Stimulated activated CD8-positive, alpha-beta memory T cell treated with anti-CD3 and anti-CD28 coated beads, Interleukin-7, amount 100 ng/mL, for 48 hours (primary cell): ENCODE results near the gene TEX10.
"Not testable (repeated sequence)": the region's sequence is repeated elsewhere in the genome, so short reads cannot be mapped to it uniquely, and the experiment has no call there.

Experiments used
- DNase-seq, 2 donors: peaks; one replicate each; pipeline ENCODE4 v3.0.0-alpha.2; 2020; ENCODE audit warnings: low read depth in 1 of 2; ENCODE audit errors: extremely low read depth in 1 of 2

TEX10 gene

DNA sequence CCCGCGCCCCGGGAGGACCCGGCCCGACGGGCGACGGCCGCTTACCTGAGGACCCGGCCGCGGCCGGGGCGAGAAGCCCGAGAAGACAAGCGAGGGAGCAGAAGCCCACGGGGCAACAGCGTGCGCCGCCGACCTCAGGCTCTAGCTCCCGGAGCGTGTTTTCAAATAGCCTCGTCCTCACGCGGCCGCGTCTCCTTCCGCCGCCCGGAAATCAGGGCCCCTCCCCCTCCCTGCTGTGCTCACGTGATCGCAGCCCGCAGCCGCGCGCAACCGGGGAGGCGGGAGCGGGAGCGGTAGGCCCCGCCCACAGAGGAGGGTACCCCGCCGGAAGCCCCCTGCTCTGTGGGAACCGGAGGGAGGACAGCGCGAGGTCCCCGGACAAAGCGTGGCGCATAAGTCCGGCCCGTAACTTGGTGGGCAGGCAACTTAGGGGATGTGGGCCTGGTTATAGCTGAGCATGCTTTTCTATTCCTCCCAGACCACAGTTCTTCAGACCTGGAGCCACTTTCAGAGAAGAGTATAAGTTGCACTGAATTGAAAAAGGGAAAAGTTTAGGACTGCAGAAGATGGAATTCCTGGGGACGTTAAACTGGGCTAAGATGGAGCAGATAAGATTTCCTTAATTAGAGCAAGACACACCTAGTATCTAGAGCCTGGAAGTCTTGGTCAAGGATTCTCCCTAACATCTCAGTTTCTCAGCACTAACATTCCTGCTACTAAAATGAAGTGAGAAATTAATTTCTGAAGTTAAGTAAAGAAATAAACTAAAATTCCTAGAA lies at the start of gene TEX10:
Gene TEX10, minus strand, starts transcription at position 216 of the 779 bp plus-strand sequence. CDS start 3,579 bp downstream, outside the sequence.
- DNase-seq: peak; percentile 73 to 75

- no peak for DNase-seq
Observed at GRCh38 chr9:100401042-100401441, 48.3 kb upstream of the TEX10 start.

- DNase-seq: no peak
Observed at GRCh38 chr9:100397529-100398266, 45.0 kb upstream of the TEX10 start.

- no peak for DNase-seq
Observed at GRCh38 chr9:100396769-100397168, 44.0 kb upstream of the TEX10 start.

- no peak for DNase-seq
Observed at GRCh38 chr9:100394816-100395215, 42.1 kb upstream of the TEX10 start.

- DNase-seq: no peak
Observed at GRCh38 chr9:100394032-100394695, 41.4 kb upstream of the TEX10 start.

DNA sequence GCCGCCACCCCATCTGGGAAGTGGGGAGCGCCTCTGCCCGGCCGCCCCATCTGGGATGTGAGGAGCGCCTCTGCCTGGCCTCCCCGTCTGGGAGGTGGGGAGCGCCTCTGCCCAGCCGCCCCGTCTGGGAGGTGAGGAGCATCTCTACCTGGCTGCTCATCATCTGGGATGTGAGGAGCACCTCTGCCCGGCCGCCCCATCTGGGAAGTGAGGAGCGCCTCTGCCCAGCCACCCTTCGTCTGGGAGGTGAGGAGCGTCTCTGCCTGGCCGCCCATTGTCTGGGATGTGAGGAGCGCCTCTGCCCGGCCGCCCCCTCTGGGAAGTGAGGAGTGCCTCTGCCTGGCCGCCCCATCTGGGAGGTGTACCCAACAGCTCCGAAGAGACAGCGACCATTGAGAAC lies 40.2 kb upstream of the TEX10 start:
- not testable (repeated sequence) for DNase-seq

GRCh38 chr9:100379862-100380261 lies 27.1 kb upstream of the TEX10 start:
- no peak for DNase-seq

DNA sequence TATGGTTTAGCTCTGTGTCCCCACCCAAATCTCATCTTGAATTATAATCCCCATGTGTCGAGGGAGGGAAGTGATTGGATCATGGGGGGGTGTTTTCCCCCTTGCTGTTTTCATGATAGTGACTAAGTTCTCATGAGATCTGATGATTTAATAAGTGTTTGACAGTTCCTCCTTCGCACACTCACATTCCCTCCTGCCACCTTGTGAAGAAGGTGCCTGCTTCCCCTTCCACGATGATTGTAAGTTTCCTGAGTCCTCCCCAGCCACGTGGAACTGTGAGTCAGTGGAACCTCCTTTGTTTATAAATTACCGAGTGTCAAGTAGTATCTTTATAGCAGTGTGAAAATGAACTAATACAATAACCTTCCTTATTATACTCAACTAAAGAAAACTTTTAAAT lies 24.3 kb upstream of the TEX10 start:
- DNase-seq: no peak

DNA sequence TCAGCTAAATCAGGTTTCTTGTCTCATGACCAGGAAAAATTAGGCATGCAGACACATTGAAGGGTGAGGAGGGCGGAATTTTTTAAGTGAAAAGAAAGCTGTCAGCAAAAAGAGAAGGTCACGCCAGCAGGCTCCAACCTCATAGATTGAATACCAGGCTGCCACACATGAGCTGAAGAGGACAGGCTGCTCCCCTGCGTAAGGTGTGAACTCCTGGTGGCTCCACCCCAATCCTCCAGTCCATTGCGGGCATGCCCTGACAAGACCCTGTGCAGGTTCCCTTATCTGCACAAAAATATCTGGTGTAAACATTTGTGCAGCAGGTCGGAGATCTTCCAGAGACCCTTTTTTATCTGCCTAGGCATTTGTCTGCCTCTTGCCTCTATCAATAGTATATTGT lies 22.9 kb upstream of the TEX10 start:
- no peak for DNase-seq

DNA sequence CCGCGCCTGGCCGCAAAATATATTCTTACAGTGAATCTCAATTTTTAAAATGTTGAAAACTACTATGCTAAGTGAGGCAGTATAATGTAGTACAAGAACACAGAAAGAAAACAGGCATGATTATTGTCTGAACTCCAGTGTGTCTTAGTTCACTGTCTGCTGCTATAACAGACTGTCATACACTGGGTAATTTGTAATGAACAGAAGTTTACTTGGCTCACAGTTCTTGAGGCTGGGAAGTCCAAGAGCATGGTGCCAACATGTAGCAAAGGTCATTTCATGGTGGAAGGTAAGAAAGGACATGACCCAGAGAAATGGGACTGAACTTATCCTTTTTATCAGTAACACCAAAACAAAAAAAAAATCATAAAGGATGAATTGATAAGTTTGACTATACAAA lies 19.9 kb upstream of the TEX10 start:
- no peak for DNase-seq

DNA sequence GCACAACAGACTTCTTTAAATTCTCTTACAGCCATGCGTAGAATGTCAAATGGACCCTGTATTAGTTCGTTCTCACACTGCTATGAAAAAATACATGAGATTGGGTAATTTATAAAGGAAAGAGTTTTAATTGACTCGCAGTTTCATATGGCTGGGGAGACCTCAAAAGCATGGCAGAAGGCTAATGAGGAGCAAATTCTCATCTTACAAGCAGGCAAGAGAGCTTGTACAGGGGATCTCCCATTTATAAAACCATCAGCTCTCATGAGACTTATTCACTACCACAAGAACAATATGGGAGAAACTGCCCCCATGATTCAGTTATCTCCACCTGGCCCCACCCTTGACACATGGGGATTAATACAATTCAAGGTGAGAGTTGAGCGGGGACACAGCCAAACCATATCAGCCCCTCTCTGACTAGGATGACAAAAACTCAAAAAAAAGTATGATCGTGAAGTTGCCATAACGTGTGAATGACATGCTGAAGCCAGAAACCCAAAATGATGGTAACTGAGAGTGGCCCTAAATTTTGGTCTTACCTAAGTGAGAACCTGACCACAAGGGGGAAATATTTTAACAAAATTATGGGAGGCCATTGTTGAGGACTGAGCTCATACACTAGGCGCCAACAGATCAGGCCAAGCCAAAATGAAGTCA lies 17.5 kb upstream of the TEX10 start:
- no peak for DNase-seq

- no peak for DNase-seq
Observed at GRCh38 chr9:100368672-100369071, 15.9 kb upstream of the TEX10 start.

GRCh38 chr9:100366121-100366520 lies 13.4 kb upstream of the TEX10 start:
- no peak for DNase-seq

GRCh38 chr9:100364013-100364412 lies 11.3 kb upstream of the TEX10 start:
- no peak for DNase-seq

- no peak for DNase-seq
Observed at GRCh38 chr9:100359057-100359456, 6.3 kb upstream of the TEX10 start.

DNA sequence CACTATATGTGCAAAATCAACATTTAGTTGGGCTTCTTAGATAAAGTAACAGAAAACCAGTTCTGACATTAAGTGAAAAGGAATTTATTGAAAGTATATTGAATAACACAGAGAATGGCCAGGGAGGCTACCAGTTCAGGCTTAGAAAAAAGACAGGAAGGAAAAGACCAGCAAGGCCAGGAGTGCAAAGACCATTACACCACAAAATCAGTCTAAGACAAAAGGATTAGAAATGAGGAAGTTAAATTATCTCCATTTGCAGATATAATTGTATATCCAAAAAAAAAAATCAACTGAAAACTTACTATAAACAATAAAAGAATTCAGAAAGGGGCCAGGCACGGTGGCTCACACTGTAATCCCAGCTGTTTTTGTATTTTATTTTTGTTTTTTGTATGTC lies 4.8 kb upstream of the TEX10 start:
- no peak for DNase-seq

DNA sequence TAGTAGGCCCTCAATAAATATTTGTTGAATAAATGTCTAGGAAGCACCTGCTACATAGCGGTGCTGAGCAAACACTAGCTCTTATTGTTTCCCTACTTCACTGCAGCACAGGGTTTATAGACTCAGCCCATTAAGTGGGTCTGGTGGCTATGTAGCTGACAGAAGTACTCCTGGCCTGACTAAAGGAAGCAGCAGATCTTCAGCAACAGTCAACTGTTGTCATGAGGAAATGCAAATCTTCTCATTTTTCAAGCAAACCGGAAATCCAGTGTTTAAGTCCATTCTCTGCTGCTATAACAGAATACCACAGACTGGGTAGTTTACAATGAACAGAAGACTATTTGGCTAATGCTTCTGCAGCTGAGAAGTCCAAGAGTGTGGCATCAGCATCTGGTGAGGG lies 2.8 kb upstream of the TEX10 start:
- DNase-seq: no peak

DNA sequence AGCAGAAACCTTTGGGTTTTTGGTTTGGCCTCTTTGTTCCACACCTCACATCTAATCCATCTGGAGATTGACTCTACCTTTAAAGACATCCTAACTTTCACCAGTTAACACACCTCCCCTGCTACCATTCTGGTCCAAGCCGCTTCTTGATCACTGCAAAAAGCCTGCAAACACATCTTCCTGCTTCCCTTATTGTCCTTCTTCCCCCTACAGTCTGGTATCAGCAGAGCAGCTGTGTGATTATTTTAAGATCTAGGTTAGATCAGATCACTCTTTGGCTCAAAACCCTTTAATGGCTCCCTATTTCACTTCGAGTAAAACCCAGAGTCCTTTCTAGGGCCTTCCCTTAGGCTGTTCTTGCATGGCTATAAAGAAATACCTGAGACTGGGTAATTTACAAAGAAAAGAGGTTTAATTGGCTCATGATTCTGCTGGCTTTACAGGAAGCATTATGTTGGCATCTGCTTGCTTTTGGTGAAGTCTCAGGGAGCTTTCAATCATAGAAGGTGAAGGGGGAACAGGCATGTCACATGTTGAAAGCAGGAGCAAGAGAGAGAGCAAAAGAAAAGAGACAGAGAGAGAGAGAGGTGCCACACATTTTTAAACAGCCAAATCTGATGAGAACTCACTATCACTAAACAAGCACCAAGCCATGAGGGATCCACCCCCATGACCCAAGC lies 1.5 kb upstream of the TEX10 start:
- DNase-seq: no peak

GRCh38 chr9:100352201-100352726 lies 478 bp downstream of the TEX10 start:
- DNase-seq: peak; percentile 3 to 4
